Loucy (cell line): Measurements from ENCODE around the gene BLTP2.

ENCODE experiments used
- H2AFZ ChIP-seq: fragments of 200-600 bp; sonication (generic); 2 replicates; pipeline ENCODE4 v1.6.0; 2016; ENCODE audit warnings: antibody characterized with exemption, mild to moderate bottlenecking, low read length, moderate library complexity
- H3F3A ChIP-seq: fragments of 200-600 bp; 2 replicates; pipeline ENCODE4 v1.6.0; 2016; ENCODE audit warnings: antibody characterized with exemption, low read depth, mild to moderate bottlenecking
- H3K27me3 ChIP-seq: fragments of 200-600 bp; sonication (generic); 2 replicates; pipeline ENCODE4 v1.6.1; 2014; ENCODE audit warnings: low read length, mild to moderate bottlenecking; ENCODE audit not compliant: insufficient read depth, poor library complexity, severe bottlenecking
- H3K36me3 ChIP-seq: fragments of 200-600 bp; sonication (generic); 2 replicates; pipeline ENCODE4 v1.6.1; 2016; ENCODE audit warnings: low read length; ENCODE audit not compliant: insufficient read depth
- H3K4me1 ChIP-seq: fragments of 200-600 bp; sonication (generic); 2 replicates; pipeline ENCODE4 v1.5.1; 2014; ENCODE audit warnings: low read length, mild to moderate bottlenecking; ENCODE audit not compliant: insufficient read depth, poor library complexity, severe bottlenecking
- H3K4me2 ChIP-seq: fragments of 200-600 bp; sonication (generic); 2 replicates; pipeline ENCODE4 v1.6.0; 2014; ENCODE audit warnings: antibody characterized with exemption, low read length, low read depth, mild to moderate bottlenecking; ENCODE audit not compliant: poor library complexity, severe bottlenecking
- H3K4me3 ChIP-seq: fragments of 200-600 bp; sonication (generic); 2 replicates; pipeline ENCODE4 v1.5.1; 2014; ENCODE audit warnings: low read length, mild to moderate bottlenecking, mixed read lengths; ENCODE audit not compliant: poor library complexity, severe bottlenecking
- H3K79me2 ChIP-seq: fragments of 200-600 bp; sonication (generic); 2 replicates; pipeline ENCODE4 v1.6.1; 2014; ENCODE audit warnings: low read length; ENCODE audit not compliant: insufficient read depth
- H3K9ac ChIP-seq: fragments of 200-600 bp; sonication (generic); 2 replicates; pipeline ENCODE4 v1.6.0; 2014; ENCODE audit warnings: mild to moderate bottlenecking, low read depth, low read length, moderate library complexity; ENCODE audit not compliant: poor library complexity, severe bottlenecking
- H3K9me2 ChIP-seq: fragments of 200-600 bp; sonication (generic); replicated peaks from 2 replicates; pipeline ENCODE4 v1.6.1; 2016; ENCODE audit warnings: low read depth, low read length, mixed read lengths
- H3K9me3 ChIP-seq: fragments of 200-600 bp; sonication (generic); 2 replicates; pipeline ENCODE4 v1.6.1; 2014; ENCODE audit warnings: mild to moderate bottlenecking, antibody characterized with exemption, low read length, low read depth; ENCODE audit not compliant: insufficient read depth
- H4K20me1 ChIP-seq: fragments of 200-600 bp; sonication (generic); 2 replicates; pipeline ENCODE4 v1.6.0; 2014; ENCODE audit warnings: antibody characterized with exemption, low read length, mild to moderate bottlenecking; ENCODE audit not compliant: insufficient read depth, poor library complexity, severe bottlenecking
- EZH2phosphoT487 ChIP-seq: fragments of 200-600 bp; IDR thresholded peaks from 2 replicates; pipeline ENCODE4 v1.6.1; 2018; ENCODE audit warnings: antibody characterized with exemption, mild to moderate bottlenecking, moderate library complexity, borderline replicate concordance
- TF ChIP-seq, protein P1 (sequence below): fragments of 200-600 bp; sonication (generic); conservative IDR thresholded peaks from 2 replicates; pipeline ENCODE4 v1.5.1; 2014; ENCODE audit warnings: mild to moderate bottlenecking, antibody characterized with exemption, low read length

BLTP2 gene

DNA sequence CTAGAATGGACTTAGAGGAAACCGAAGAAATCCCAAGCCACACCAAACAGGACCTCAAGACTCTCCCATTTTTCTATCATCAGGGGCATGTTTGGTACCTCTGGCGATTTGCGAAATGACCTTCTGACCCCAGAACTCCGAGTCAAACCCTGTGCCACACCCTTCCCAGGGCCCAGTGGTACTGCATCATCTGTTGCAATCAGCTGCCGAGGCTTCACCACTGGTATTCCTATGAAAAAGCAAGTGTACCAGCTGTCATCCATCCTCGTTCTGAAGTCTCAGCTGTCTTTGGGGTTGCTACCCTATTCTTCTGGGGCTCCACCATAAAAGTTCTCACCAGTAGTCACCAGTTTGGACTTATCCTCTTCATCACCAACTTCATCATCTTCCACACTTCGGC lies 28.7 kb downstream of the BLTP2 start:
- Histone ChIP-seq H3F3A (no peaks in the 10 kb centered on the region), H3K9me3 (no peaks in the 10 kb centered on the region), H4K20me1 (no peaks in the 10 kb centered on the region), H3K4me1 (no peaks in the 10 kb centered on the region), H3K4me3 (no peak overlapping the region), H2AFZ (no peak overlapping the region), H3K9me2 (no peaks in the 10 kb centered on the region), H3K4me2 (no peak overlapping the region), H3K9ac (no peak overlapping the region), H3K36me3 (peaks cover 75% of the 10 kb centered on the region), H3K27me3 (no peaks in the 10 kb centered on the region), H3K79me2 (no peaks in the 10 kb centered on the region)
- no peak for TF ChIP-seq EZH2phosphoT487
- TF ChIP-seq, protein P1, sequence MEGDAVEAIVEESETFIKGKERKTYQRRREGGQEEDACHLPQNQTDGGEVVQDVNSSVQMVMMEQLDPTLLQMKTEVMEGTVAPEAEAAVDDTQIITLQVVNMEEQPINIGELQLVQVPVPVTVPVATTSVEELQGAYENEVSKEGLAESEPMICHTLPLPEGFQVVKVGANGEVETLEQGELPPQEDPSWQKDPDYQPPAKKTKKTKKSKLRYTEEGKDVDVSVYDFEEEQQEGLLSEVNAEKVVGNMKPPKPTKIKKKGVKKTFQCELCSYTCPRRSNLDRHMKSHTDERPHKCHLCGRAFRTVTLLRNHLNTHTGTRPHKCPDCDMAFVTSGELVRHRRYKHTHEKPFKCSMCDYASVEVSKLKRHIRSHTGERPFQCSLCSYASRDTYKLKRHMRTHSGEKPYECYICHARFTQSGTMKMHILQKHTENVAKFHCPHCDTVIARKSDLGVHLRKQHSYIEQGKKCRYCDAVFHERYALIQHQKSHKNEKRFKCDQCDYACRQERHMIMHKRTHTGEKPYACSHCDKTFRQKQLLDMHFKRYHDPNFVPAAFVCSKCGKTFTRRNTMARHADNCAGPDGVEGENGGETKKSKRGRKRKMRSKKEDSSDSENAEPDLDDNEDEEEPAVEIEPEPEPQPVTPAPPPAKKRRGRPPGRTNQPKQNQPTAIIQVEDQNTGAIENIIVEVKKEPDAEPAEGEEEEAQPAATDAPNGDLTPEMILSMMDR = no peak

DNA sequence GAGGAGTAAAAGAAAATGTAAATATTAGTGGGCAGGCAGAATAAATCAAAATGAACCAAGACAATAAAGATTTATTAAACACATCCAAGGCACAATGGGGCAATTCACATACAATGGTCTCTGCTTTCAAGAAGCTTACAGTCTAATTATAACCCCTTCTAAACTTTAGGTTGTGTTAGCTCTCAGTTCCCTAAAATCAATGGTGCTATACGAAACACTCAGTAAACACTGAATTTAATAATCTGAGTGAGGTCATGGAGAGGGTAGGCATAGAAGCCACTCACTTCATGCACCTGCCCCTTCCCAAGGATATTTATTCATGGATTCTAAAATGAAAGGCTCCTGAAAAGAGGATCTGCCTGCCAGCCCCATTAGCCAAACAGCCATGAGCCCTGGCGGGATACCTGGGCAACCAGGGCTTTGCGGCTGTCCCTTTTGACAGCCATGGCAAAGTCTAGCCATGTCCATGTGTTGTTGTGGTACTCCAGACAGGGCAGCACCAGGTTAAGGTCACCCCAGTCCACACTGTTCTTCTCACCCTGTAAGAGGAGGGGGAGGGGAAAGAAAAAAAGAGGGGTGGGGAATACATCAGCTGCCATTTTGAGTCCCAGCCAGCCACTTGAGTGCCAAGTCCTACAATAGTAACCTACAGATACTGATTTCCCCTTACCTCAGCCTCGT lies 29.6 kb downstream of the BLTP2 start:
- Histone ChIP-seq H3F3A (no peaks in the 10 kb centered on the region), H3K4me3 (no peak overlapping the region), H3K79me2 (no peaks in the 10 kb centered on the region), H4K20me1 (no peaks in the 10 kb centered on the region), H3K4me1 (no peaks in the 10 kb centered on the region), H3K36me3 (peaks cover 75% of the 10 kb centered on the region), H3K9me3 (no peaks in the 10 kb centered on the region), H2AFZ (no peak overlapping the region), H3K27me3 (no peaks in the 10 kb centered on the region), H3K4me2 (no peak overlapping the region), H3K9ac (no peak overlapping the region), H3K9me2 (no peaks in the 10 kb centered on the region)
- TF ChIP-seq EZH2phosphoT487 = no peak
- TF ChIP-seq, protein P1 = no peak

DNA sequence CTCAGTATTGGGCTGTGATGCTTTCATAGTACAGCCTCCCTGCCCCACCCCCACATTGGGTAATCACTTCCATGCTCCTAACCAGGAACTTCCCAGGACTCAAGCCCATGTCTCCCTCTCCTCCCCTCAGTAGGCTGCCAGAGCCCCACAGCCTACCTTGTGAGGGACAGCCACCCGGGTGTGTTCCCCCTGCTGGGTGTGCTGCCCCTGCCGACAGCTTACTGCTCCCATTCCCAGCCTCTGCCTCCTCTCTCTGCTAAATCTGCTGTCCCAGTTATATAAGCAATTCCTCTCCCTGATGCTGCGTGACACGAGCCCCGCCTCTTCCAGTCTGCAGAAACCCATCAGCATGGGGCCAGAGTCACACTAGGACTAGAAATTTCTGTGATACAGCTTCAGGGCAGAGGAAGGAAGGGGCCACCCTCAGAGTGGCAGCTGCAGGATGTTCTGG lies 31.0 kb downstream of the BLTP2 start, which contains the start of gene RSKR:
Gene RSKR, minus strand, starts transcription at position 255 of the 451 bp plus-strand sequence. Its CDS starts 24 bp downstream, at position 231.
- Histone ChIP-seq H3K4me3 (no peak within 1 kb of the TSS), H2AFZ (no peak within 1 kb of the TSS), H3K27me3 (no peaks in the 10 kb centered on the region), H3K9me2 (no peaks in the 10 kb centered on the region), H4K20me1 (no peaks in the 10 kb centered on the region), H3K4me2 (no peak within 1 kb of the TSS), H3K79me2 (no peaks in the 10 kb centered on the region), H3K9ac (no peak within 1 kb of the TSS), H3K9me3 (no peaks in the 10 kb centered on the region), H3K36me3 (peaks cover 60% of the 10 kb centered on the region), H3F3A (no peaks in the 10 kb centered on the region), H3K4me1 (no peaks in the 10 kb centered on the region)
- TF ChIP-seq EZH2phosphoT487 = no peak
- TF ChIP-seq, protein P1 = no peak
